HepG2 (cell line): Measurements from ENCODE around the gene C12orf60. TPM values are rescaled to one million over a fixed set of nuclear protein-coding genes. Genes with fewer than 3 reads are reported as not detected.

Experiments
- ARID5B ChIP-seq: IDR thresholded peaks from 2 replicates; pipeline ENCODE4 v1.4.0; 2020; ENCODE audit warnings: mild to moderate bottlenecking, missing genetic modification reagents
- ELK4 ChIP-seq: sonication (generic); formaldehyde crosslinking; IDR thresholded peaks from 2 replicates; pipeline ENCODE4 v1.9.0; 2021; ENCODE audit warnings: missing genetic modification reagents, borderline replicate concordance
- GZF1 ChIP-seq: sonication (generic); formaldehyde crosslinking; IDR thresholded peaks from 2 replicates; pipeline ENCODE4 v1.5.1; 2020; ENCODE audit warnings: mild to moderate bottlenecking, missing genetic modification reagents
- KDM6A ChIP-seq: IDR thresholded peaks from 2 replicates; pipeline ENCODE4 v1.6.1; 2016; ENCODE audit warnings: low read depth
- NFIC ChIP-seq: IDR thresholded peaks from 2 replicates; pipeline ENCODE4 v1.6.1; 2012; ENCODE audit warnings: mild to moderate bottlenecking, low read length, inconsistent platforms
- POLR2A ChIP-seq, 2 experiments: IDR thresholded peaks; 2 replicates each; pipeline ENCODE4 v1.6.1; 2011; ENCODE audit warnings: low read depth in 2 of 2, low read length in 2 of 2, mild to moderate bottlenecking in 1 of 2, moderate library complexity in 1 of 2; ENCODE audit not compliant: insufficient read depth in 1 of 2
- PRPF4 ChIP-seq: fragments of 200-400 bp; formaldehyde crosslinking; IDR thresholded peaks from 2 replicates; pipeline ENCODE4 v1.6.1; 2016; ENCODE audit warnings: low read length, low read depth; ENCODE audit not compliant: poor library complexity, severe bottlenecking
- RARA ChIP-seq: IDR thresholded peaks from 2 replicates; pipeline ENCODE4 v1.6.1; 2016; ENCODE audit warnings: missing genetic modification reagents, missing compliant biosample characterization
- REPIN1 ChIP-seq: sonication (generic); formaldehyde crosslinking; IDR thresholded peaks from 2 replicates; pipeline ENCODE4 v1.8.0; 2022; ENCODE audit warnings: missing genetic modification reagents, low read depth, mild to moderate bottlenecking, borderline replicate concordance
- SAP130 ChIP-seq: IDR thresholded peaks from 2 replicates; pipeline ENCODE4 v1.6.1; 2016; ENCODE audit warnings: low read depth
- USF2 ChIP-seq, 2 experiments: sonication (generic) in 1 of 2; formaldehyde crosslinking in 1 of 2; IDR thresholded peaks; 2 replicates each; pipeline versions ENCODE4 v1.5.1 to v1.6.1; 2011 to 2020; ENCODE audit warnings: borderline replicate concordance in 1 of 2, low read depth in 1 of 2, low read length in 1 of 2, mild to moderate bottlenecking in 1 of 2, missing genetic modification reagents in 1 of 2, moderate library complexity in 1 of 2
- ZNF260 ChIP-seq: sonication (generic); formaldehyde crosslinking; IDR thresholded peaks from 2 replicates; pipeline ENCODE4 v1.4.0; 2020; ENCODE audit warnings: missing genetic modification reagents, low read depth, mild to moderate bottlenecking, borderline replicate concordance
- ZNF280D ChIP-seq: sonication (generic); formaldehyde crosslinking; IDR thresholded peaks from 2 replicates; pipeline ENCODE4 v1.5.1; 2020; ENCODE audit warnings: mild to moderate bottlenecking, missing genetic modification reagents
- ZNF503 ChIP-seq: sonication (generic); formaldehyde crosslinking; IDR thresholded peaks from 2 replicates; pipeline ENCODE4 v1.4.0; 2020; ENCODE audit warnings: missing genetic modification reagents
- ZNF670 ChIP-seq: sonication (generic); formaldehyde crosslinking; IDR thresholded peaks from 2 replicates; pipeline ENCODE4 v1.8.0; 2022; ENCODE audit warnings: mild to moderate bottlenecking, missing genetic modification reagents, borderline replicate concordance
- ZNF709 ChIP-seq: sonication (generic); formaldehyde crosslinking; IDR thresholded peaks from 2 replicates; pipeline ENCODE4 v1.5.0; 2020; ENCODE audit warnings: mild to moderate bottlenecking, missing genetic modification reagents
- ZNF878 ChIP-seq: sonication (generic); formaldehyde crosslinking; IDR thresholded peaks from 2 replicates; pipeline ENCODE4 v1.8.1; 2023; ENCODE audit warnings: mild to moderate bottlenecking, missing genetic modification reagents, moderate library complexity
- polyA plus RNA-seq, 8 experiments: library from polyadenylated mRNA; depleted of rRNA in 3 of 8; stranded (reverse) in 7 of 8; unstranded in 1 of 8; fragments of >200 nt; fragmentation: Illumina TruSeq in 4 of 8; extraction: Trizol in 4 of 8; gene quantifications; 2 replicates each; pipeline versions ENCODE4 v1.2.1 to v1.2.3, GENCODE V29; 2011 to 2016; ENCODE audit warnings: low read depth in 4 of 8, missing spikeins in 1 of 8, mixed read lengths in 1 of 8; ENCODE audit not compliant: insufficient read depth in 1 of 8
- total RNA-seq, 5 experiments: library from RNA; depleted of rRNA; stranded (reverse); fragments of >200 nt; fragmentation: Illumina TruSeq; extraction: Trizol; gene quantifications; 2 replicates each; pipeline ENCODE4 v1.2.3, GENCODE V29; 2016; ENCODE audit warnings: low read depth in 1 of 5

The C12orf60 gene
- total and polyA plus RNA-seq, 2 of the 13 experiments (the other 11 are each of a cell fraction or from before 2014, with no cell fraction given): 0.55 to 1.4 TPM

- TF ChIP-seq ARID5B (CRISPR knock-in tag) (peak; percentile 32; the same call in 1 of the 2 replicates), ZNF503 (0 out of 2 replicates have a peak, but pooled peaks have one; percentile 26), RARA (peak; percentile 6; the same call in 1 of the 2 replicates), GZF1 (no peak), ZNF670 (CRISPR knock-in tag) (no peak), USF2 (IDR thresholded peaks at IDR 0.05; ENCODE audit: low read depth, low read length) (no peak), USF2 (CRISPR knock-in tag; IDR thresholded peaks at IDR 0.05; ENCODE audit: borderline replicate concordance) (no peak), ZNF280D (CRISPR knock-in tag) (0 out of 2 replicates have a peak, but pooled peaks have one; percentile 51), POLR2A (IDR thresholded peaks at IDR 0.05; ENCODE audit: insufficient read depth in 1 of 2, low read depth in 2 of 2, low read length in 2 of 2) (peak; percentile 47; a peak in 2 of 4 replicates), KDM6A (CRISPR knock-in tag) (no peak), PRPF4 (no peak), NFIC (no peak), SAP130 (CRISPR knock-in tag) (peak; percentile 58), ZNF260 (CRISPR knock-in tag) (no peak), ZNF878 (CRISPR knock-in tag) (no peak), ZNF709 (CRISPR knock-in tag) (no peak), ELK4 (CRISPR knock-in tag) (no peak), REPIN1 (CRISPR knock-in tag) (peak; percentile 63; the same call in 1 of the 2 replicates)
These were observed 40.0 kb downstream of the C12orf60 start, which contains the start of gene ART4 (continued) for GRCh38 chr12:14843425-14843887.
